NCI-H2227 (cell line): ENCODE results near the gene TRIM66.

Experiments
- DNase-seq: peaks from one replicate; lab custom pipeline; 2025; ENCODE audit not compliant: unreplicated experiment; lab: John Stamatoyannopoulos, UW

The TRIM66 gene

DNA sequence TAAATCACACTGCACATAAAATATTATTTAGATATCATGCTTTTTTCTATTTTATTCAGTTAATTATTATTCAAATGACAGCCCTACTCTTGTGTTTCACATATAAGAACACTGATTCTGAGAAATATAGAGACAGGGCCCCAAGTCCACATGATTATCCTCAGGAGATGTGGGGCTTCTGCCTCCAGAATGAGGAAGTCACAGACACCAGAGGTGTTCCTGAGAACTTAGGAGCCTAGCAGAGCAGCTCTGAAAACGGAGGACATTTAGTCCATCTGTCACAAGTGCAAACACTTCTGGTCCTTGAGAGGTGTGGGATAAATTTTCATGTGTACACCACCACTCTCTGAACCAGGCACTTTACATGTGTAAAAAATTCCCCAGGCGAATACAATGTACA lies 26.2 kb downstream of the TRIM66 start:
- DNase-seq, result no peak

DNA sequence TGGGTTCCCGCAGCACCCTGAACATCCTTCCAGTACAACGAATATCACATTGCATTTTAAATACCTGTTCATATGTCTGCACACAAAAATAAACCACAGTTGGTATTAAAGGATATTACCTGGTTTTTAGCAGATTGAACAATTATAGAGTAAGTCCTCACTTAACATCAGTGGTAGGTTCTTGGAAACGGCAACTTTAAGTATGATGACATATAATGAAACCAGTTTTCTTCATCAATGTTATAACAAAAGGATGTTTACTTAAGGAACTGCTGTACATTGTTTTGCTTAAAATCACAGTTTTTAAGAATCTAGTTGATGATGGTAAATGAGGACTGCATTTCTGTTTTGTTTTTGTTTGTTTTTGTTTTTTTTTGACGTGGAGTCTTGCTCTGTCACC lies 28.0 kb downstream of the TRIM66 start:
- no peak for DNase-seq

DNA sequence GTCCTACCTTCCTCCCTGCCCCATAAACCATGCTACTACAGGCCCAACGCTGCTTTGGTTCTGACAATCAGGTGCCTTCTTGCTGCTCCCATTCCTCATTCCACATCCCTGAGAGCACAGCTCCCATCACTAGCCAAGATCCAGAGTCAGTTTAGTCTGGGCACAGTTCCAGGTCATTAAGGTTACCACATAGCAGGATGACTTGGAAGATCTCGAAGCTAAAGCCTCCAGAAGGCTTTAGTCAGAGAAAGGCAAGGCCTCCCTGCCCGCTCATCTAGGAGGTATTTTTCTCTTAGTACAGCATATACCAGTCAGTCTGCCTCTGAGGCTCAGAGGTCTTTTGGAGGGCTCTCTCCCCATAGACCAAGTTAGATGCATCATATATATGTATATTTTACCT lies 30.3 kb downstream of the TRIM66 start:
- no peak for DNase-seq

- no peak for DNase-seq
Measured at GRCh38 chr11:8650401-8650990, 32.0 kb downstream of the TRIM66 start.

- DNase-seq, result no peak
Measured at GRCh38 chr11:8649361-8649760, 33.1 kb downstream of the TRIM66 start.

GRCh38 chr11:8646873-8647272 lies 35.6 kb downstream of the TRIM66 start:
- no peak for DNase-seq

- DNase-seq, result no peak
Measured at GRCh38 chr11:8642196-8642841, 40.1 kb downstream of the TRIM66 start.

DNA sequence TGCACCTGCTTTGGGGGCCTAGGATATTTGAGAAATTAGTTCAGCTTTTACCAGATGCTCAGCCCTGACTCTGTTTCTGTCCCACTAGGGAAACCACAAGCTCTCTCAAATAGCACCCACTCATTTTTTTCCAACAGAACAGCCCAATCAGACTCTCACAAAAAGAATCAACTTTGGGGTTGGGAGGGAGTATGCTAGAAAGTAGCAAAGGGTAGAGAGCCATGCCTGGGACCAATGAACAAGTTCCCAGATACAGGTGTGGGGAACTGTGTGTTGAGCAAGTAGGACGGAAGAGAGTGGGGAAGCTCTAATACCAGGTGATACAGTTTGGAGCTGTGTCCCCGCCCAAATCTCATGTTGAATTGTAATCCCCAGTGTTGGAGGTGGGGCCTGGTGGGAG lies 41.1 kb downstream of the TRIM66 start:
- DNase-seq, result no peak

DNA sequence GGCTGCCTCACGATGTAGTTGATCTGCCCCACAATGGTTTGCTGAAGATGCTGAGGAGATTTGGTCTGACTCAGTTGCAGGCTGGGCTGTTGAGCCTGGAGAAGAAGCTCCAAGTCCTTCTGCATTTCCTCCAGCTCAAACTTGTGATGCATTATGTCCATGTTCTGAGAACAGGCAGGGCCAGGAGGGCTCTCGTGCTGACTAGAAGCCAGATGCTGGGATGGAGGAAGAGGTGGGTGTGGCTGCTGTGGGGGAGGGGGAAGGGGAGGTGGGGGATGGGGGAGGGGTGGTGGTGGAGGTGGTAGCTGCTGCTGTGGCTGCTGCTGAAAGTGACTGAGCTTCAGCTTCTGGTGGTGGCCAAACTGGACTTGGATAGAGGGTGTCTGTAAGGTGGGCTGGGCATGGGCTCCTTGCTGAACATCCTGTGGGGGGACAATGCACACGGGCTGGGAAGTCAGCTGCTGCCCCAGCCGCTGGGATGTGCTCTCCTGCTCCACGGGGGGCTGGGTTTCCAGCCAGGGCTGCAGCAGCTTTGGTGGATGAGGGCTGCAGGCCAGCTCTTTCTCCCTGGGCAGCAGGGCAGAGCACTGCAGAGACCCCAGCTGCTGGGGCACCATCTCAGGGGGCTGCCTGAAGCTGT lies 42.1 kb downstream of the TRIM66 start:
- no peak for DNase-seq

DNA sequence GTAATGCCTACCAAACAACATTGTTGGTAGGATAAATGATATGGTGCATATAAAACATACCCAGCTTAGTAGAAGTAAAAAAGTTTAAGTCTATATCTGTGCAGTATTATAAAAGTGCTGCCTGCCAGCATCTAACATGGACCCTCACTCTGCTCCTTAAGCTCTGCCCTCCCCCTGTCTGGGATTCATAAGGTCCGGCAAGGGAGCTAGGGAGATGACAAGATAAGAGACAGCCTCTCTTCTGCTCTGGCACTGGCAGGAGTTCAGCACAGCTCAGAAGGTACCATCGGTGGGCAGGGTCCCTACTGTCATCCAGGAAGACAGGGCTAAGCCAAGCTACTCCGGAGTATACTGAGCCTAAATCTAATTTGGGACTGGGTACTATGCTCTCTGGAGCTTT lies 42.8 kb downstream of the TRIM66 start:
- DNase-seq, result no peak

DNA sequence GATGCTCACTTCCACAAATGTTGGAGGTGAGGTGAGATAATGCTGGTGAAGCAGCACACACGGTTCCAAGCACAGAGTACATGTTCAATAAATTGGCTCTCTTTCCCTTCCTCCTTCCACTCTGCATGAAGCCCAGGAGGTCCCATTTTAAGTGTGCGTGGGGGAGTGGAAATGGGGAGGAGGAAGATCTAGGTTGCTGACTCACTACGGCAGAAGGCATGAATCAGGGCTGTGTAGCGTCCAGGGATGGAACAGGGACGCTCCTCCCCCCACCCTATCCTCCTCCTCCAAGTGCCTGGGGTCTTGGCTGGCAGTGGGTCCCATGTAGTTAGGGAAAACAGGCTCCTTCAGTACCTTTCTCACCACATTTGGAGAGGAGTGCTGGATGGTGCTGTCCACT lies 44.2 kb downstream of the TRIM66 start:
- no peak for DNase-seq

- DNase-seq, result no peak
Measured at GRCh38 chr11:8636127-8636526, 46.3 kb downstream of the TRIM66 start.

DNA sequence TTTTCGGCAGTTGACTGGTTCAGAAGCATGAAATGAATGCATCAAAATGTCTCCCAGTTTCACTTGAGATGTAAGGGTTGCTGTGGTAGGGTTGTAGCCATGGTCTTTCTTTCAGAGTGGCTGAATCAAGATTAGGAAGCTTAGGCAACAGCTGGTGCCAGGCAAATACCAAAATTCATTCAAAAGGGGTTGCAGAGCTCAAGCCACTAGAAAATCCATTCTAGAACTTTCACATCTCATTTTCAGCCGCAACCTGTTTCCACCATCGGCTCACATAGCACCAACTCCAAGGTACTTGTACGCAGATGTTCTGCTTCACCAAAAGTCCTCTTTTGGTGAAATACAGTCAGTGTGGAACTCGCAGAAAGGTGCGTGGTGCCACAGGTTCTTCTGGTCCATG lies 48.0 kb downstream of the TRIM66 start:
- no peak for DNase-seq

- DNase-seq, result no peak
Measured at GRCh38 chr11:8631395-8632118, 50.9 kb downstream of the TRIM66 start.

DNA sequence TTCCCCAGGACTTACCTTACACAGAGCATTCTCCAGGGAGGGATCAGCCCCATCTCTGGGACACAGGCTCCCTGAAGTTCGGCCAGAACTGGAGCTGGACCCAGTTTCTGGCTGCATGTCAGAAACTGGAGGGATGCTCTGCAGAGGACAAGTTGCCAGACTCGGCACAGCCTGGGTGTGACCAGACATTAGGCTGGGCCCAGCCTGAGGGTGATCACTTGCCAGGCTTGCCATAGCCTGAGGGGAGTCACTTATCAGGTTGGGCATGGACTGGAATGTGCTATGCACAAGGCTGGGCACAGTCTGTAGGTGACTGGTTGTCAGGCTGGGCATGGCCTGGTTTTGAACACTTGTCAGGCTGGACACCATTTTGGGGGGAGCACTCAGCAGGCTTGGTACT lies 57.8 kb downstream of the TRIM66 start:
- DNase-seq, result no peak

DNA sequence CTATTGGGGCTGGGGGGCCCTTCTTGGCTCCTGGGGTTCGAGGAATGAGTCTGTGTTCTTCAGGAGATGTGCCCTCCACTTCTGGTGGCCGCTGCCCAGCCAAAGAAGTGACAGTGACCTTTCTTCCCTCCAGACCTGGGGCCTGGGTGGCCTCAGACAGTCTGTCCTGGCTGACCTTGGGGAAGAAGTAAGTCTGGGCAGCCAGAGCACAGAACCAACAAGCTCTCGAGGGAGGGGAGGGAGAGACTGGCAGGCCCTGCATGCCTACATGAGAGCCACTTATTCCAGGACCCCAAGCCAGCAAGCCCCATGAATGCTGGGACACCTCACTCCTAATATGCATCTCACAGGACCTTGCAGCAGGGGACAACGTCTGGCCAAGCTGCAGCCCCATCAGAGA lies 61.3 kb downstream of the TRIM66 start:
- no peak for DNase-seq

- no peak for DNase-seq
Measured at GRCh38 chr11:8617063-8617462, 65.4 kb downstream of the TRIM66 start.

DNA sequence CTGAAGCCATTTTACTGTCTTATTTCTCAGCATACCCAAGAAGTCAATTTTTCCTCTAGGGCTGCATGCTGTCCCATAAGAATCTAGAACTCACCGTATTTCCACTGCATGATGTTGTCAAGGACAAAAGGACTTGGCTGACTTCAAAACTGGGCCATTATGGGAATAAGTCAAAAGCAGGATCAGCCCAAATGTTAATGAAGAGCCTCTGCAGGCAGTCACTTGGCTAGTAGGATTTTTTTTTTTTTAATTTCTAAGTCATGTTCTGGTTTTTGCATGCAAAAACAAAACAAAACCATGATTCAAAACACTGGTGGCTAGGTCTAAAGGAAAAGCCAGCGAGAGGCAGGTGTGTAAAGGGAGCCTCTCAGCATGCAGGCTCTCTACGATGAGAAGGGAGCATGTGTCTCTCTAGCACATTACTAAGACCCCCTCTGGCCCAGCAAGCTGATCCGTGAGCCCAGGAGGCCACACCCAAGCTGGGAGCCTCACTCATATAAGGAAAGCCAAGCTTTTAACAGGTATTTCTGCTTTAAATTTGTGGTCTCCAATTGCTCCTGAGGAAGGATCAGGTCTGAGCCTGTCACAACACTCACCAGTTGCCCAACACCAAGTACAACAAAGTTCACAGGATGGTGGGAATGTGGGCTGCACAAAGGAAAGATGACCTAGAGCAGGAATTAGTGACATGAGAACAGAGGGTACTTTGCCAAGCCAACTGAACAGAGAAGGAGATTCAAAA lies 67.0 kb downstream of the TRIM66 start:
- no peak for DNase-seq

DNA sequence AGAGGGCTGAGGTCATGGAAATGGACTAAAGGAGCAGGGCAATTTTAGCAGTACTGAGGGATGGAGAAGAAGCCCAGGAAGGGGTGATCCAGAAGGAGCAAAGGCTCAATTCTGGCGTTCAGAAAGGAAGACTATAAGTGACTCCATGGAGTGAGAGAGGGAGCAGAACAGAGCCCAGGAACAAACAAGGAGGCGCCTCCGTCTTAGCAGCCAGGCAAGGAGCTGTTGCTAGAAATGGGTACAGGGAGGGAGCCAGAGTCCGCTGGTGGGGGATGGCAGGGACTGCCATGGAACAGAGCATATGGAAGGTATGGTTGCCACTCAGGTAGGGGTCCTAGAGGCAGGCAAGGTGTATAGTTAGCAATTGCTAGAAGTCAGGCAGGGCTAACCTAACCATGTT lies 68.0 kb downstream of the TRIM66 start:
- DNase-seq, result no peak

GRCh38 chr11:8613036-8613435 lies 69.4 kb downstream of the TRIM66 start:
- DNase-seq, result no peak

- no peak for DNase-seq
Measured at GRCh38 chr11:8612522-8612921, 69.9 kb downstream of the TRIM66 start.
